DLD1 (cell line): Measurements from ENCODE around the gene TNIK.
"Not testable (repeated sequence)": the region's sequence is repeated elsewhere in the genome, so short reads cannot be mapped to it uniquely, and the experiment has no call there.

Experiments used
- in situ Hi-C: cut with HindIII; loops from 2 replicates; pipeline ENCODE4 v1.10.0; 2017; ENCODE audit warnings: low sequenced_read_pairs

Gene TNIK

DNA sequence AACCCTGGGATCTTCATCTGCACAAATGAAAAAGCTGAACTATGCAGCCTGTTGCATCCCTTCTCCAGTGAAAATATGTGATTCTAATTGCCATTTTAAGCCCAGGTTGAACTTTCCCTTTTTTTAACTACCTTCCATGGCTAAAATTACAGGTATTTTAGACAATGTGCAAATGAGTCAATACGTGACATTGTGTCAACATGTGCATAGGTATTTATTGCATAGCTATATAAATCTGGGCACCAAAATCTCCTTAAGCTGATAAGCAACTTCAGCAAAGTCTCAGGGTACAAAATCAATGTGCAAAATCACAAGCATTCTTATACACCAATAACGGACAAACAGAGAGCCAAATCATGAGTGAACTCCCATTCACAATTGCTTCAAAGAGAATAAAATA lies 37.4 kb downstream of the TNIK start:
- in situ Hi-C loops = not testable (repeated sequence)

DNA sequence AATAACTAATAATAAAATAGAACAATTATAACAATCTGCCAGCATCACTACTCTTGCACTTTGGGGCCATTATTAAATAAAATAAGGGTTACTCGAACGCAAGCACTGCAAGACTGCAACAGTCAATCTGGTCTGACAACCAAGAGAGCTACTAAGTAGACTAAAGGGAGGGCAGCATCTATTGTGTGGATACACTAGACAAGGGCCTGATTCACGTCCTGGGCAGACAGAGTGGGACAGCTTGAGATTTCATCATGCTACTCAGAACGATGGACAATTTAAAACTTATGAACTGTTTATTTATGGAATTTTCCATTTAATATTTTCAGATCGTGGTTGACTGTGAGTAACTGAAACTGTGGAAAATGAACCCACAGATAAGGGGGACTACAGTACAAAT lies 39.5 kb downstream of the TNIK start:
- in situ Hi-C loops = no loop called here

DNA sequence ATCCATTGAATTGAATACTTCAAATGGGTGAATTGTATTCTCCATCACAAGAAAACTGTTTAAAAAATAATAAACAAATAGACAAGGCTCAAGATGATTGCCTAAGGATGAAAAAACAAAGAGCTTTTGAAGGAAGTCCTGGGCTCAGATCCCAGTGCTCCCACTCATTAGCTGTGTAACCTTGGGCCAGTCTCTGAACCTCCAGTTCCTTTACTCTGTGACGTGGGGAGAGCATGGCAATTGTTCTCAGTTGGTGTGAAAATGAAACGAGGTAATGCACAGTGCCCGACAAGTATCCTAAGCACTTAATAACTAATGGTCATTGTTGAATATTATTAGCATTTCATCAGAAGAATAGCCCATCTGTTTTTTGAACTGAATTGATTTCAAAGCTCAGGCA lies 40.7 kb downstream of the TNIK start:
- in situ Hi-C loops = no loop called here

DNA sequence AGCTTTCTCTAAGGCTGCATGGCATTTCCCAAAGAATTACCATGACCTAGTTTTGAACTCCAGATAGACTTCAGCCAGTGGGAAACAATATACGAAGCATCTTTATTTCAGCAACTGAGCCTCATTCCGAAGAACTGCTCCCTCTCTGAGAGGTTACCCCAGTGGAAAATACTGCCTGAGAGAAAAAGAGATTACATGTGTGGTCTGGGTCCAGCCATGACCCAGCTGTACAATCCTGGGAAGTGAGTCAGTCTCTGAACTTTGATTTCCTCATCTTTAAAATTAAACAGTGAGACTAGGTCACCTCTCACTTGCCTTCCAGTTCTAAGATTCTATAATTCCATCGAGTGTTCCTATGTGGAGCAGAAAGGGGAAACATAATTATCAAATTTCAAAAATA lies 42.4 kb downstream of the TNIK start:
- in situ Hi-C loops = no loop called here

DNA sequence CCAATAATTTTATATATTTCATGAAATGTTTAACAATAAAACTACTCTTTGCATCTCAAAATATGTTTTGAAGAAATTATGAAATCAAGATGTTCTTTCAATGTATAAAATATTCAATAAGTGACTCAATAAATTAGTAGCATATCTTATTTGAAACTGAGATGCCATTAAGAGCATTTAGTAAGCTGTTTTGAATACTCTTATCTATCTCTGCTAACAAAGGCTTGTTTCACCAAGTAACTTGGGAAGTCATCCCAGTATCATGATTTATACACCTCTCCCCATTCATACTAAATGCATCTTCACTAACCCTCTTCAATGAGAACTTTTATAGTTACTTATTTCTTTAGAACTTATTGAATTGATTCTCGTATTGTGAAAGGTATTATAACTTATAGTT lies 43.1 kb downstream of the TNIK start:
- in situ Hi-C loops = no loop called here

DNA sequence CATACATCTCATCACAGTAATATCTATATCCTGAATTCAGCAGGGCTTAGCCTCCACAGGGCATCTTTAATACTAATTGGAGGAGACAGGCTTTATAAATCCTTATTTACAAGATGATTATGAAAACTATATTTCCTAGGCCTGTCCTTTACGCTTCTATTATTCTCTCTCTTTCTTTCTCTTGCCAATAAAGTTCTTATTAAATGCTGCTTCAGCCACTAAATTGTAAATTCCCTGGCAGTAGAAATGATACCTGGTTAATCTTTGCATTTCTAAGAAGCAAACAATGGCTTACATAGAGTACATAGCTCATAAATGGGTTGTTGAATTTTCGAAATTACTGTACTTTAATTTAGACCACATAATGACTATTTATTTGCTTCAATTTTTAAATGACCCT lies 43.5 kb downstream of the TNIK start:
- in situ Hi-C loops = no loop called here

DNA sequence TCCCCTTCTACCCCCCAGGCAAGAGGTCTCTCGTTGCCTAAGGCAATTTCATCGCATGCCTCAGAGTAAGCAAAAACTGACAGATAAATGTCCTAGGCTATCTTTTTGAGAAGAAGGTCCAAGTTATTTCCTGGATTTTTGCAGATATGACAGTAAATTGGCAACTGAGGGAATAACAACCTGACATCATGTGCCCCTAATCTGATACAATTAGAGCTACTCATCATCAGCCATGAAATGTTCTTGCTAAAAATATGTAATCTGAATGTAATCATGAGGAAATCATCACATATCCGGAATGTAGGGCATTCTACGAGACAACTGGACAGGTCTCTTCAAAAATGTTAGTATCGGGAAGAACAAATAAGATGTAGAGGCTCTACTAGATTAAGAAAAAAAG lies 44.1 kb downstream of the TNIK start:
- in situ Hi-C loops = no loop called here

DNA sequence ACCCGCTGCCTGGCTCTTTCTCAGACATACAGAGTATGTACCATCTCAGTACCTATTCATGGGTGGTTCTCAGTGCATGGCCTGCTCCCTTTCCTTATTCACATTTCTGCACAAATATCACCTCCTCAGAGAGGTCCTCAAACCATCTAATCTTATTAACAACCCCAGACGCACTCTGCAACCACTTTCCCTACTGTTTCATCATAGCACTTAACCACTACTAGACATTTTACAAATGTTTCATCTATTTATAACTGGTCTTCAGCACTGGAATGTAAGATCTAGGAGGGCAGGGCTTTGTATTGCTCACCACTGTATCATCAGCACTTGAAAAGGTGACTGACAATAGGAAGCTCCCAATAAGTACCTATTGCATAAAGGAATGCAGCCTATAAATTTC lies 45.1 kb downstream of the TNIK start:
- in situ Hi-C loops = no loop called here

DNA sequence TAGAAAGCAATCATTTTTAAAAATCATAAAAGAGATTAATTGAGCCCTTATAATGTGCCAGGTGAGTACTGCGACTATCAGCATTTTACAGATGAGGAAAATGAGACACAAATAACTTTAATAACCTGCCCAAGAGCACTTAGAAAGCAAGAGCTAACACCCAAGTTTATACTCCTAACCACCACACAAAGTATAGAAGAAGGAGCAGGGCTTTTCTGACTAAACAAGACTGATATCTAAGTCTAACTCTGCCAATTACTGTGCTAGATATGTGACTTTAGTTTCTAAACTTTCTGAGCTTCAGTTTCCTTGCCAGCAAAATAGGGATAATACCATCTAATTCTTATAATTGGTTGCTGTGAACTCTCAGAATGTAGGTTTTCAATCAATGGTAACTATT lies 47.7 kb downstream of the TNIK start:
- in situ Hi-C loops = no loop called here

DNA sequence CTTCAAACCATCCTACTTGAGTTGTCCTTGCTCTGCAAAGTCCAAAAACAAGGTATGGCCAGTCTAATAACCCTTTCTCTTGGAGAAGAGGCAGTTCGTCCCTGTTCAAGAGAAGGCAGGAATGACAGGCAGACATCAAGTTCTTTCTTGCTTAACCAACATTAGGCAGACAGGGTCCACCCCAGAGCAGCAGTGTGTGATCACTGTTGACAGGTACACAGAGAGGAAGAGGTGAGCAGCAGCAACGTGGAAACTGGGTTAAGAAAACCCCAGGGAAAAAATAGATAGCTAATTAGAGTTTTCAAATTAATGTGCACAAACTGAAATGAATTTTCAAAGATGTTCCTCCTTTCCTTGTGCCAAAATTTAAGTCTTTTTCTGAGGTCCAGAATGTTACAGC lies 48.2 kb downstream of the TNIK start:
- in situ Hi-C loops = no loop called here

DNA sequence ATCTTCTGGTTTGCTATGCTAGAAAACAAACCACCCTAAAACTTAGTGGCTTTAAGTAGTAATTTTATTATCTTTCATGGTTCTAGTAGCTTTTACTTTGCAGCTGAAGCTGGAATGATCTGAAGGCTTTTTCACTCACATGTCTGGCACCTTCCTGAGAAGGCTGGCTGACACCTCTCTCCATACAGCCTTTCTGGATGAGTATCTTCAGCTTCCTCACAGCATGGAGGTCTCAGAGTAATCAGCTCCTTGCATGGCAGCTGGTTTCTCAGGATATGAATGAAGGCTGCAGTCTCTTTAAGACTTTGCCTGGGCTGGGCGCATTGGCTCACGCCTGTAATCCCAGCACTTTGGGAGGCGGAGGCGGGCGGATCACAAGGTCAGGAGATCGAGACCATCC lies 50.0 kb downstream of the TNIK start:
- in situ Hi-C loops = no loop called here

DNA sequence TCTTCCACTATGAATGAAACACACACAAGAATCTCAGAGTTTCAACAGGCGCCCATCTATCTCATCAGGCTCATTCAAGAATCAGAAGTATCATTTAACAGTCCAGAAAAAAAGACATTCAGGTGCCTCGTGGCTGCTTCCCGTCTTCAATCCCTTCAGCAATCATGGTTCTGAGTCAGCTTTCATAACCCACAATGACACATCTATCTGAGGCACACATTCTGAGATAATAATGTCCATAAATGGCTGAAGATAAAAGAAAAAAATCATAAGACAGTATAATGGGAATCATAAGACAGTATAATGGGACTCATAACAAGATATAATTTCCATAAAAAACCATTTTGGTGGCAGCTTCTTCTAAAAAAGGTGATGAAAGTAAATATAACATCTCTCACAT lies 52.4 kb downstream of the TNIK start:
- in situ Hi-C loops = no loop called here

DNA sequence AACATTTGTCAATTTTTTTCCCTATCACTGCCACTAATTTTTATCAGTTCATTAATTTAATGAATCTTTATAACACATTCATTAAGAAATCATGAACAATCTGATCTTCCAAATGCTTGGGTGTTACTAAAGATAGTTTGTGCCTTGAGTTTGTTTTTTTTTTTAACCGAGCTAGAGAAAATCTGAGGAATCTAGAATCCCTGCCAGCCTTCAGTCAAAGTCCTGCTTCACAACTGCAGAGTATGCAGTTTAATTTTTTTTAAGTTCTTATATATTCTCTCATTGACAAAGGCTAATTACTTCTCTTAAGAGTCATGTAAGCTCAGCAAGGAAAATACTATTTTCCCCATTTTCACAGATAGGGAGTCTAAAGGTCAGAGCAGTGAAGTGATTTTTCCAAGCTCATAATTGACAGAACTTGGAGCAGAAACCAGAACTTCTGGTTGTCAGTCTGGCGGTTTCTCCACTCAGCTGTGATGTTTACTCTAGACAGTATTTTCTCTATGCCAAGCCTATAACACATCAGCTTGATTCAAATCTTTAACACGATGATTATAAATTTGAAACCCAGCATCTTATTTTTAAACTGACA lies 55.7 kb downstream of the TNIK start:
- in situ Hi-C loops = no loop called here

DNA sequence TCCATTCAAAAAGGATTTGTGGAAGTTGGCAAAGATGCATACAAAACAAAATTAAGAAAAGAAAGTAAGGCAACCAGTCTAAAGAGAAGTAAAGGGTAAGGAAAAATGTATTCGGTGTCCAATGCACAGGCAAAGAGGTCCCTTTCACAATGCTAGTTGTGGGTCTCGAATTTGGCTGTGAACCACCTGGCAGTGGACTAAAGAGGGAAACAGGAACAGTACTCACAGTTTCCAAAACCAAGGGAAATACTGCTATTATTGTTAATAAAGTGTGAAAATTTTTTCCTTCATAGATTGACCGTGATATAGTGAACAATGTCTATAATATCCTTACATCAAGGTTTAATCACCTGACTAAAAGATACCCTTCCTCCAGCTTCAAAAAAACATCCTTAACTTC lies 57.9 kb downstream of the TNIK start:
- in situ Hi-C loops = no loop called here

DNA sequence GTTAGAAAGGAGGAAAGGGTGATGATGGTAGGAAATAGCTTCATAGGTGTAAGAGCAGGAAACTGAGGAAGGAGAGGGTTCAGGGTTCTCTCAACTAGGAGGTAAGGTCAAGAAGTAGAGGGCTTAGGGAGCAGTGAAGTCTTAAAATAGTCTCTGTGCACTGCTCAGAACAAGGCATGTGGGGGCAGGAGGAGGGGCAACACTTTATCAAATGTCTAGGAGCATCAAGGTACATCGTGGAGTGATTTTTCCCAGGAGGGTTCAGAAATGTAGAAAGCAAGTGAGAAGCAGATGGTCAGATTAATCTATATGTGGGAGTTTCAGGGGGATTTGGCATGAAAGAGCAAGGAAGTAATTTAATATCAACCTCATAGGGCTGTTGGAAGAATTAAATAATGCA lies 58.8 kb downstream of the TNIK start:
- in situ Hi-C loops = no loop called here

DNA sequence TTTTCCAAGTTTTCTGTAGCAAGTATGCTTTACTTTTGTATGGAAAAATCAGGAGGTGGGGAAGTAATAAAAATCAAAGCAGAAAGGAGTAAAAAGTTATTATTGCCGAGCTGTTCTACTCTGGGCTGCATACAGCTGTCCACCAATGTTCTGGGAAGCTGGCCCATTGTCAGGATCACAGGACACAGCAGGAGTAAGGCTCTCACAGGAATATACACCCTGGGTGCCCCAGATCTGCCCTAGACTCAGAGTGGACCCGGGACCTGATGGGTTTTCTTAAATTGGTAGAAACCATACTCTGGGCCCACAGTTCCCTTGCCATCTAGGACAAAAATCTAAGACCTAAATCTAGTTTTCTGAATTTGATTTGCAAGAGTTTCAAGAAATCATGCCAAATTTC lies 60.4 kb downstream of the TNIK start:
- in situ Hi-C loops = no loop called here

DNA sequence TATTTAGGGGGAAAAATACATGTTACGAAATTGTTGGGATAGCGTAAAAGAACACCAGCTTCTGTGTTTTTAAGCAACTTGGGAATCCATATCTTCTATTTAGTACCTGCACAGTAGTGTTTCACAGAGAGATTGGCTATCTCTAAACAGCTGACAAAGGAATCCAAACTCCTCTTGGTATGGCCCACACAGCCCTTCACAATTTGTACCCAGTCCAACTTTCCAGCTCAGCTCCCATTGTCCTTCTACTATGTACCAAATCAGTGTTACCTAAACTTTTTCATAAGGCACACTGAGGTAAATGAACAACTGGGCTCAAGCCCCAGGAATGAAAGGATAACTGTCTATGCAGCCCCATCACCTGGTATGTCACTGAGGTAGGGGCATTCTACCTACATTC lies 61.9 kb downstream of the TNIK start:
- in situ Hi-C loops = no loop called here

DNA sequence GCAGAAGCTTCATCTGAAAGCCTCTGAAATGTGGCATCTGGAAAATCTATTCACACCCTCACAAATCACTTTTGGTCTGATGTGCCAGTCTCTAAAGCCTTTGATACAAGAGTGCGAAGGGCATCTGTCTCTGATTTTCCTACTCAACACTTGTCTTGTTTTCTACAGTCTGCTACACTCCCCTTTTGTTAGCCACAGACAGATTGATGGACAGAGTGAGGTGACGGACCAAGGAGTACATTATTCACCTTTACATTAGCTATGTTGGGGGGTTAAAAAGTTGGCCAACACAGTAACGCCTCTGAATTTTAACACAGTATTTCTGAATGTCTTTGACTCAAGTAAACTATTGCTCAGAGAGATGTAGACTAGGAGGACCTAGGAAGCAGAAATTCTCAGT lies 63.1 kb downstream of the TNIK start:
- in situ Hi-C loops = no loop called here

DNA sequence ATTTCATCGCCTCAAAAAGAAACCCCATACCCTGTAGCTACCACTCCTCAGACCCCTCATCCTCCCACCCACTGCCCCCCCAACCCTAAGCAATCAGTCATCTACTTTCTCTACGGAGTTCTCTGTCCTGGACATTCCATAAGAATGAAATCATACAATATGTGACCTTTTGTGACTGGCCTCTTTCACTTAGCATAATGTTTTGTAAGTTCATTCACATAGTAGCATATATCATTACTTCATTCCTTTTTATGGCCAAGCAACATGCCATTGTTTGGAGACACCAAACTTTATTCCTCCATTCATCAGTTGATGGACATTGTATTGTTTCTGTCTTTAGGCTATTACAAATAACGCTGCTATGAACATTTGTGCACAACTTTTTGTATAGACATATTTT lies 64.2 kb downstream of the TNIK start:
- in situ Hi-C loops = no loop called here

DNA sequence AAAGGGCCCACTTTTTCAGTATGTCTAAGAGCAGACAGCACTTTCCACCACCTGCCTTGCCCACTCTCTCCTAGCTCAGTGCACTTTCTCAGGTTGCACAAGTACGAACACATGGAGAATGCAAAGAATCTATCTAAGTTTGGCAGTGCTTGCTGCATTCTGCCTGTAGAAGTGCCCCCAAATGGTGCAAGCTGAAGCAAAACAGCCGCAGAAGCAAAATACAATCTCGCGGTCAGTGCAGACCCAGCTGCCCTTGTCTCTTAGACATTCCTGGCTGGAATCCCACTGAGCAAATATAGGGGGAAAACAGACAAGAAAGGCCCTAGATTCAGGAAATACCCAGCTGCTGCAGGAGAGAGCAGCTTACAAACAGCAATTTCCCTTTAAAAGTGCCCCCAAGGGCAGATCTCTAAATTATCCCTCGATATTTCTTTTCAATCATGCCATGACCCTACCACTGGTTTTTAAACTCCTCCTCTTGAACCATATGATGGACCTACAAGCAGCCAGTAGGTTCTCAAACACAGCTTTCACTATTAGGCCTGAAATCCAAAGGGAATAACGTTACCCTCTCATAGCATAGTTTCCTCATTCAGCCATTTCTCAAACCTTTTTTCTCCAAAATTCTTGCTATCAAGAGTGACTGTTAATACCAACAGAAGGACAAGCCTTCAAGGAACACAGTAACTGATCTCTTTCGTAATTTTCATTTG lies 67.0 kb downstream of the TNIK start:
- in situ Hi-C loops = no loop called here

DNA sequence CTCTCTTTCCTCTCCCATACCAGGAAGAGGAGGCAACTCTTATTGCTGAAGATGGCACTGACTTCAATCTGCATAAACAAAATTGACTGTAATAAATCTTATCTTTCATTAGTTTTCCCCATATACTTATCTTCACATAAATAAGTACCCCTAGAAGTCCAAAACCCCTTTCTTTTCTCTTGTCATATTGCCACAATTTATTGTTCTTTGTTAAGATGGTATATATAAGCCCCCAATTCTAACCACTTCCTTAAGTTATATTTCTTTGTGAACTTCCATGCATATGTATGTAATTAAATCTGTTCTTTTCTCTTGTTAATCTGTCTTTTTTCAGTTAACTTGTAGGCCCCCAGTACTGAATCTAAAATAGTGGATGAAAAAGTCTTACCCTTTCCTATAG lies 68.8 kb downstream of the TNIK start:
- in situ Hi-C loops = no loop called here

DNA sequence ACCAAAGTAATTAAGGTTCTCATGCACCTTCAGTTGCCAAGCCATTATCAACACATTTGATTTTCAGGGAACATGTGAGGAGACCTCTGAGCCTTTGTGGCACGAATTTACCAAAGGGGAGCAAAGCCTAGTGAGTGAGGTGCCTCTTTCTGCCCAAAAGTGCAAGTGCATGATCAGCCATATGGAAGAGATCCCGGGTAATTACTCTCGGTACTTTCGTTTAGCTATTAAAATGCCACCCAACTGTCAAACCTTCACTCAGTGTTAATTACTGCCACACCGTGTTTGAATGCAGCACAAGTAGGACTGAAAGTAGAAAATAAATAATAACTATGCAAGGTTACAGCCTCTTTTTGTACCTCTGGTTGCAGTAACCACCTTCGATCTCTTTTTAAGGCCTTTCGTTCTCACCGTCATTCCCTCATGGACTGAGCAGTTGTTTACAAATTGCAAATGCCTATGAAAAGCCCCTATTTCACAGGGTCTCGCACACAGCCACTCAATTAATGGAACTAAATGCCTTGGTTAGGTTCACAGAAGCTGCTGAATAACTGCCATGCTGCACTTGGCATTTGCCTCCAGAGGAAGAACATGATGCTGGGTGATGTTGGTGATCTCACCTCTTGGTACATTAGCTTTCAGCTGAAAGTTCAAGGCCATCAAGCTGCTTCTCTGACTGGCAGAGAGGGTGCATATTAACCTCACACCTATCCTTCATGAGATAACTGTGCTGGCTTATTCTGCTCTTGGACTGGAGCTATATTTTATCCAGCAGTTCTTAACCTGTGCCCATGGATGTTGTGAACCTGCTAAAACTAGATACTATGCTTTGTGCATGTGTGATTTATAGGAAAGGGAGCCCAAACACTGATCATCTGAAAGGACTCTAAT lies 69.9 kb downstream of the TNIK start:
- in situ Hi-C loops = no loop called here
